ENCODE results near the gene SYCE3.

Gene SYCE3

DNA sequence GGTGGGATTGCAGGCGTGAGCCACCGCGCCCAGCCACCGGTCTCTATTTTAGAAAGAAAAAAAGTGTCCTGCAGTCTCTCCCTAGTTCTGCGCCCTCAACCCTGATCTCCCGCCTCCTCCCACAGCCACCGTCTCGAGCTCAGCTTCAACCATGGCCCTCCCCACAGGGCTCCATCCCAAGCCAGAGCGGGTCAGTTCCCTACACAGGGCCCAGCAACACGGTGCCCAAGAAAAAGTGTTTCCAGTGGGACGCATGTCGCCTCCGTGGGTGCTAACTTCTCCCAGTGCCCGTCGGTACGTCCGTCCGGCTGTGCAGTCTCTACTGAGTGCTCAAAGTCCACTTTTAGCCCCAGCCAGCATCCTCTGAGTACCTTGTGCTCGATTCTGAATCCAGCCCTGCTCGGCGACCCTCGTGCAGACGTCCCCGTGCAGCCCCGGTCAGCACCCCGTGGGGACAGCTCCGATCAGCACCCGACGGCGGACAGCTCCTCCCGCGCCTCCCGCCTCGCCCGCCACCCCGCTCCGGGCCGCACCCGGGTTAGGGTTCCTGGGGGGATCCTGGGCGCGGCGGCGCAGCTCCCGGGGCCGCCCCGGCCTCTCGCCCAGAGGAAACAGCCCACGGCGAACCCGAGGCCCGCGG lies 37.2 kb upstream of the SYCE3 start:
- DNase-seq, result peak; percentile 64

DNA sequence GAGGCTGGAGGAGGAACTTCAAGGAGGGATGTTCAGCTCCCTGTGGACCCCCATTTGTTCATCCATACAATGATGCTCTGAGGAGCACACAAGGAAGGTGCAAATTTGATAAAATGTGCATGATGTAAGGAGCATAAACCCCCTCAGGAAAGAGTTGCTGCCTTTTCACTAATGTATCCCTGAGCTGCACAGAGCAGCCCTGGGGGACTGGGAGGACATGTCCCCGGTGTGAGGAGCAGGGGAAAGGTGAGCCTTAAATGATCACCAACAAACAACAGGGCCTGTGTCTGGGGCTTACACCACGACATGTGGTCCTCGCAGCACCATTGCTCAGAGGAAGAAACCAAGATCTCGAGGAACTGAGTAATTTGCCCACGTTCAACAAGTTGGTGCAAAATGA lies 34.4 kb upstream of the SYCE3 start:
- no peak for DNase-seq

- DNase-seq, result no peak
Measured at GRCh38 chr22:50595189-50595588, 32.5 kb upstream of the SYCE3 start.

- no peak for DNase-seq
Measured at GRCh38 chr22:50587407-50587806, 24.7 kb upstream of the SYCE3 start.

- DNase-seq, result no peak
Measured at GRCh38 chr22:50586416-50586815, 23.7 kb upstream of the SYCE3 start.

- no peak for DNase-seq
Measured at GRCh38 chr22:50585781-50586180, 23.1 kb upstream of the SYCE3 start.

DNA sequence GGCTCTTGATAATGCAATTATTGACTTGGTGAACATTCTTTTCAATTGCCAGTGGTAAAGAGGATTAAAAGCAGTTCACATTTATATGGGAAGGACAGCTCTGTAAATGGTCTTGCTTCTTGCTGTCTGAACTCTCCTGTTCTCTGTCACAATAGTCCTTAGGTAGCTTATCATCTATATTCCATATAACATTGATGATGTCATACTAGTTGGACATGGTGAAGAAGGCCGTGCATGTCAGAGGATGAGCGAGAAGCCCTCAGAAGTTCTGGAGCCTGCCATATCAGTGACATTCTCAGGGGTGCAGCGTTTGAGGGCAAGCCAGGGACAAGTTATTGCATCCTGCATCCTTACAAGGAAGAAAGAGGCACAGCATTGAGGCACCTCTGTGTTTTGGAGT lies 22.5 kb upstream of the SYCE3 start:
- DNase-seq, result no peak

GRCh38 chr22:50584106-50585096 lies 21.7 kb upstream of the SYCE3 start:
- no peak for DNase-seq

DNA sequence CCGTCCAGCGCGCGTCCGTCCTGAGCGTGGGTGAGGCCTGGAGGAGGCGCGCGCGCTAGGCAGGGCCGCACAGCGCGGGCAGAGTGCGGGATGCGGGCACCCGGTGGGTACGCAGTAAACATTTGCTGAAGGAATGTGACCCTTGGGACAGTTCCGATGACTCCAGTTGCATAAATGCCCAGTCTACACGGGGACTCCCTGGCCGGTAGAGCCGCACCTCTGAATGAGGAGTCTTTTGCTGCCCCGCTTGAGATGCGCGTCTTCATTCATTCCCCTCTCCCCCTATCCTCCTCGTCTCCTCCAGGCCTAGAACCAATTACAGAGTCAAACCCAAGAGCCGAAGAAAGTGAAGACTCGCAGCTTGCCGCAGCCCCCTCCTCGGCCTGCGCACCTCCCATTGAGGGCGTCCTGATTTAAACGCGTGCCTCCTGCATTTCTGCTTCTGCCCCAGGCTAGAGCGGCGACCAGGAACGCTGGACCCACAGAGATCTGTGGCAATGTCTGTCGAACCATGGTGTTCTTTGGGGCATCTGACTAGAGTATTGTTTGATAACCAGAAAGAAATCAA lies 20.7 kb upstream of the SYCE3 start:
- peak; percentile 13 for DNase-seq

DNA sequence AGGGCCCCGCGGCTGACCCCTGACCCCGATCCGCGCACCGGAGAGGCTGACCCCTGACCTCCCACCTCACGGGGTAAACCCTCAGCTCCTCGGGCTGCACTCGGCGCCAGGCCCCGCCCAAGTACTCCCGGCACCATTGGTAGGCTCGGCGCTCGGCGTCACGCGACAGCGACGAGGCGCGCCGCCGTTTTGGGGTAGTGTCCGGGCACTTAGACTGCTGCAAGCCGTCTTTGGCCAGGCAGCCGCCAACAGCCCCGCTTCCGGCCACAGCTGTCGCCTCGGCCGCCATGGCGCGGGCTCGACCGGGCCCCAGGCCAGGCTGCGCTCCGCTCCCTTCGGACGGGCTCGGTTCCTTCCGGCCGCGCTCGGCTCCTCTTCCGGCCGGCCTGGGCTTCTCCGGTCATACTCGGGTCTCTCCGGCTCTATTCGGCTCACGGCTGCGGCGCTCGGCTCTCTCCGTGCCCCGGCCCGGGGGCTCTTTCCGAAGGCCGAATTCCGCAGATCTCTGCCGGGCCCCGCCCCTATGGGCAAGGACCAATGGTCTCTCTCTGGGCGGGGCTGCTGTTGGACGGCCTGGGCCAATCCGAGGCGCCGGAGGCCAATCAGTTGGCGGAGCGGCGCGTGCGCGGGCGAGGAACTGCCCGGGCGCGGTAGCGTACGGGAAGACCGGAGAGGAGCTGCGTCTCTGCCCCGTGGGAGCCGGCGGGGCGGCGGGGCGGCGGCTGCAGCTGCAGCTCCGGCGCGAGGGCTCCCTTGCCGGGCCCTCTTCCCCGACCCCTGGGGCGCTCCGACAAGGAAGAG lies 20.0 kb upstream of the SYCE3 start, which contains the start of gene CHKB:
Gene CHKB (minus strand): TSS at position 357 of the 801 bp plus-strand sequence. CDS start 68 bp downstream, at position 289.
- DNase-seq, result peak; percentile 98

DNA sequence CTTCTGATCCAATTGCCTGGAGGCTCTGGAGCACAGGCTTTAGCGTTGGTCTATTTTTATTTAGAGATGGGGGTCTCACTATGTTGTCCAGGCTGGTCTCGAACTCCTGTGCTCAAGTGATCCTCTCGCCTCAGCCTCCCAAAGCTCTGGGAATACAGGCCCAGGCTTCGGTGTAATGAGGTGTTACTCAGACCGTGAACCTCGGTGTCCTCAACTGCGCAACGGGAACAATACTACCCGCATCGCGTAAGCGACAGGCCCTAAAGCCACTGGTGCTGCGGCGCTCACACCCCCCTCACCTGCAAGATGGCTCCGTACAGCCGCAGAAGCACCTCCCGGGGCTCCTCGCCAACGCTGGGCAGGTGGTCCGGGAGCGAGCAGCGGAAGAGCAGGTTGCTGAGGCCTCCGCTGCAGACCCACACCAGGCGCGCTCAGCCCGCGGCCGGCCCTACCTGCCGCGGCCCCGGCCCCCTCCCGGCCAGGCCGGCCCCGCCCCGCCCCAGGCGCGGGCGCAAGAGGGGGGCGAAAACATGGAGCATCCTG lies 19.3 kb upstream of the SYCE3 start:
- peak; percentile 20 for DNase-seq

- DNase-seq, result peak; percentile 11
Measured at GRCh38 chr22:50581031-50581949, 18.6 kb upstream of the SYCE3 start.

DNA sequence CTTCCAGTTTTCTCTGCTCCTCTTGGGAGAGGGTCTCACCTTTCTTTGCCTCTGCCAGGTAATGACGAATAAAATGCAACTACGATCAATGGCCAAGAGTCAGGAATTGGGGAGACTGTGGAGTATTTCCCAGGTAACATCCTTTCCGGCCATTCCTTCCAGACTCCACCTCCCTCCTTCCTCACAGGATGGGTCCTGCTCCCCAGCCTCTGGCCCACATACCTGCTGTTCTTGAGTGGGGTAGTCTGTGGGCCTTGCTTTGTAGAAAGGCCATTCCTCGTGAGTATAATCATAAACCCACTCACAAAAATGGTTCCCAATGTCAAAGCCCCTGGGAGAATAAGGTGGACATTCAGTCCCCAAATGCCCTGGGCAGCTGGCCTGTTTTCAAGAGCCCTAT lies 17.0 kb upstream of the SYCE3 start:
- no peak for DNase-seq

- DNase-seq, result no peak
Measured at GRCh38 chr22:50578776-50579310, 16.1 kb upstream of the SYCE3 start.

DNA sequence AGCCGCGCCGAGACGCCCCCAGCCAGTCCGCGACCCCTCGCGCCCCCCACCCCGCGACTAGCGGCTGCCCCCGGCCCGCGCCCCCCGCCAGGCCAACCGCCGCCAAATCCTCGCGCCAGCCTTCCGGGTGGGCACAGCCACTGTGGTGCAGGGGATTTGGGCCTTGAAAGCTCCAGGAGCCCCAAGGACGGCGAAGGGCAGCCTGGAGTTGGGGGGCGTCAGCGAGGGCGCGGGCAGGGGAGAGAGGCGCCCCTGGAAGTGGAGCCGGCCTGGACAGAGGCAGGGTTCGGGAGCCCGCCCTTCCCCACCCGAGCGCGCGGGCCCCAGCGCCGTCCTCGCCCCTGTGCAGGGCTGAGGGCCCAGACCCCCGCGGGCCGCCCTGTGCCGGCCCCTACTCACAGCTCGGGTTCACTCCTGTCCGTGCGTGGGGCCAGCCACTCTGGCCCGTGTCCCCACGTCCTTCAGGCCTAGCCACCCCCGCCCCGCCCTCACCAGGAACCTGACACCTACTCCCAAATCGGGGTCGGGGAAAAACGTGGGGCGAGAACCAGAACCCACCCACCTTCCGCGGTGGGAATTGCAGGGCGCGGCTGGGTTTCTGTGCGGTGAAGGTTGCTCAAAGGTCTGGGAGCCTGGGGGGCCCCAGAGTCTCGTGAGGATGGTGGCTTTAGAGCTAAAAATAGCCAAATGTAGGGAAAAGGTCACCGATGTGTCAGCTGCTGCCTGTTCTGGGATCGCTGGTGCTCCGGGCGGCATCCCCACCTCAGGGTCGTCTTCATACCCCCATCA lies 15.5 kb upstream of the SYCE3 start, which contains the start of gene CPT1B:
Gene CPT1B (minus strand): TSS at position 441 of the 789 bp plus-strand sequence. CDS start 512 bp downstream, outside the sequence.
- DNase-seq, result no peak

- DNase-seq, result no peak
Measured at GRCh38 chr22:50577697-50577986, 14.9 kb upstream of the SYCE3 start.

- DNase-seq, result no peak
Measured at GRCh38 chr22:50576806-50577696, 14.3 kb upstream of the SYCE3 start.

DNA sequence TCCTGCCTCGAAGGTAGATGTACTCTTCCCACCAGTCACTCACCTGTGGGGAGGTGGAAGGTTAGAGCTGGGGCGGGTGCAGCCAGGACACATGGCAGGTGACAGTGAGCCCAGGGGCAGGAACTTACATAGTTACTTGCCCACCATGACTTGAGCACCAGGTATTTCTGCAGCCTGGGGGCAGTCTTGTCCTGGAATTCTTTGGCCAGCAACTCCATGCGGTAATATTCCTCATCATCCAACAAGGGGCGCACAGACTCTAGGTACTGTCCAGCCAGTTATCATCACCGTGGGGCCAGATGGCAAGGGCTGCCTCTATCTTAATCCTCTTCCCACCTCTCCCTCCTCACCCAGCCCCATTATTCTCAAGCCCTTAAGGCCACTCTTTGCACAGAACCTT lies 13.4 kb upstream of the SYCE3 start:
- no peak for DNase-seq

DNA sequence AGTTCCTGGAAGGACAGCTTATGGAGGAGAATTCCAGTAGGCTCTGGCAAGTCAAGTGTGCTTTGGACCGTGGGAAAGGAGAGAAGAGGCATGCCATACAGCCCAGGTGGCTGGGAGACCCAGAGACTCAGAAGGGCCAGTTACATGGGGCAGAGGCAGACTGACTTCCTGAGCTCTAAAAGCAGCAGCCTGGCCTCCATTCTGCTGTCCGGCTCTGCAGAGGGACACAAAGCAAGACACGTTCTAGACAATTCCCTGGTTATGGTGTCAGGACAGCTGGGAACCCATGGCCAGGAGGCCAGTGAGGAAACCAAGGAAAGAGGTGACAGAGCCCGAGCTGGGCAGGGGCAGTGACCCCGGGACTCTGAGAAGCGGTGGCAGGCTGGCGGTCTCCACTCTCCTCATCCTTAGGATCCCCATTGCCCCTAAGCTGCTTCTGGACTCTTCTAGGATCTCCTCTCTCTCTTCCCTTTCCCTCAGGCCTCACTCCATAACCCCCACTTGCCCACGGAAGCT lies 12.8 kb upstream of the SYCE3 start:
- no peak for DNase-seq

All from activated CD8-positive, alpha-beta memory T cell treated with anti-CD3 and anti-CD28 coated beads, Interleukin-2, amount 50 U/mL, for 4 hours (primary cell).